Peyer's patch (tissue), 4 donors: ENCODE results near the gene AAR2.

ENCODE experiments used
- CTCF ChIP-seq, 6 experiments: fragments of 450-650 bp in 4 of 6; fragments of 200-600 bp in 2 of 6; sonication (generic) in 1 of 6; IDR thresholded peaks; one replicate each; pipeline ENCODE4 v1.5.1; 2017 to 2019; ENCODE audit warnings: antibody characterized with exemption in 6 of 6, mild to moderate bottlenecking in 3 of 6, moderate library complexity in 1 of 6
- POLR2A ChIP-seq, 2 donors: fragments of 450-650 bp; IDR thresholded peaks; one replicate each; pipeline ENCODE4 v1.5.1; 2017; ENCODE audit warnings: antibody characterized with exemption in 2 of 2, mild to moderate bottlenecking in 2 of 2, moderate library complexity in 2 of 2

GRCh38 chr20:36254076-36254475, 17.8 kb downstream of the AAR2 start:
- TF ChIP-seq POLR2A (IDR thresholded peaks at IDR 0.05) (no peak), CTCF (IDR thresholded peaks at IDR 0.05) (no peak)
